OCI-LY3 (cell line): Measurements from ENCODE around the gene ENAM.
"Not testable (repeated sequence)": the region's sequence is repeated elsewhere in the genome, so short reads cannot be mapped to it uniquely, and the experiment has no call there.

Experiments
- H2AFZ ChIP-seq: fragments of 200-600, 300-600 bp; shearing (Covaris generic); 2 replicates; pipeline ENCODE4 v1.6.0; 2014; ENCODE audit warnings: antibody characterized with exemption, low read depth, low read length
- H3K27ac ChIP-seq: fragments of 200-600, 300-600 bp; sonication (generic); 2 replicates; pipeline ENCODE4 v1.5.1; 2014; ENCODE audit warnings: mild to moderate bottlenecking, low read length, moderate library complexity, mixed read lengths
- H3K27me3 ChIP-seq: fragments of 200-600, 300-600 bp; sonication (generic); 2 replicates; pipeline ENCODE4 v1.6.1; 2014; ENCODE audit warnings: low read depth, low read length, mixed read lengths
- H3K36me3 ChIP-seq: fragments of 200-600, 300-600 bp; sonication (generic); replicated peaks from 2 replicates; pipeline ENCODE3; 2014; ENCODE audit warnings: low read depth, low read length, mixed read lengths
- H3K4me1 ChIP-seq: fragments of 300-600, 200-600 bp; sonication (generic); 2 replicates; pipeline ENCODE4 v1.6.1; 2014; ENCODE audit warnings: low read length, mixed read lengths
- H3K4me2 ChIP-seq: fragments of 200-600, 300-600 bp; sonication (generic); 2 replicates; pipeline ENCODE4 v1.6.1; 2014; ENCODE audit warnings: low read length, mixed read lengths
- H3K4me3 ChIP-seq: fragments of 300-600, 200-600 bp; sonication (generic); 2 replicates; pipeline ENCODE4 v1.5.1; 2014; ENCODE audit warnings: antibody characterized with exemption, mild to moderate bottlenecking, low read length, moderate library complexity
- H3K79me2 ChIP-seq: fragments of 300-600, 200-600 bp; shearing (Covaris generic); 2 replicates; pipeline ENCODE4 v1.6.1; 2014; ENCODE audit warnings: mild to moderate bottlenecking, low read length, mixed read lengths
- H3K9ac ChIP-seq: fragments of 300-600, 200-600 bp; shearing (Covaris generic); 2 replicates; pipeline ENCODE4 v1.6.0; 2014; ENCODE audit warnings: mild to moderate bottlenecking, low read length, moderate library complexity
- H3K9me3 ChIP-seq: fragments of 200-600, 300-600 bp; shearing (Covaris generic); 2 replicates; pipeline ENCODE4 v1.6.1; 2014; ENCODE audit warnings: low read length, mixed read lengths; ENCODE audit not compliant: insufficient read depth
- H4K20me1 ChIP-seq: fragments of 200-600, 300-600 bp; sonication (generic); 2 replicates; pipeline ENCODE4 v1.6.1; 2016; ENCODE audit warnings: low read length, mixed read lengths; ENCODE audit not compliant: insufficient read depth
- CTCF ChIP-seq: fragments of 200-600, 300-600 bp; sonication (generic); IDR thresholded peaks from 2 replicates; pipeline ENCODE4 v1.5.1; 2014; ENCODE audit warnings: antibody characterized with exemption, low read length, low read depth
- EZH2phosphoT487 ChIP-seq: fragments of 200-600 bp; shearing (Covaris generic); IDR thresholded peaks from 2 replicates; pipeline ENCODE4 v1.6.1; 2018; ENCODE audit warnings: antibody characterized with exemption, mixed run types, low read depth

The ENAM gene

GRCh38 chr4:70660106-70660505 lies 31.6 kb downstream of the ENAM start:
- H3K36me3 ChIP-seq = no peaks in the 10 kb centered on the region
- H3K79me2 ChIP-seq = no peaks in the 10 kb centered on the region
- H3K27ac ChIP-seq = no peak overlapping the region
- H2AFZ ChIP-seq = no peak overlapping the region
- H4K20me1 ChIP-seq = no peaks in the 10 kb centered on the region
- H3K4me3 ChIP-seq = no peak overlapping the region
- H3K4me2 ChIP-seq = peak overlapping the region; percentile 65
- no peaks in the 10 kb centered on the region for H3K9me3 ChIP-seq
- peaks cover 21% of the 10 kb centered on the region for H3K4me1 ChIP-seq
- H3K9ac ChIP-seq = no peak overlapping the region
- TF ChIP-seq EZH2phosphoT487 = no peak
- TF ChIP-seq CTCF = no peak
- no peaks in the 10 kb centered on the region for H3K27me3 ChIP-seq

DNA sequence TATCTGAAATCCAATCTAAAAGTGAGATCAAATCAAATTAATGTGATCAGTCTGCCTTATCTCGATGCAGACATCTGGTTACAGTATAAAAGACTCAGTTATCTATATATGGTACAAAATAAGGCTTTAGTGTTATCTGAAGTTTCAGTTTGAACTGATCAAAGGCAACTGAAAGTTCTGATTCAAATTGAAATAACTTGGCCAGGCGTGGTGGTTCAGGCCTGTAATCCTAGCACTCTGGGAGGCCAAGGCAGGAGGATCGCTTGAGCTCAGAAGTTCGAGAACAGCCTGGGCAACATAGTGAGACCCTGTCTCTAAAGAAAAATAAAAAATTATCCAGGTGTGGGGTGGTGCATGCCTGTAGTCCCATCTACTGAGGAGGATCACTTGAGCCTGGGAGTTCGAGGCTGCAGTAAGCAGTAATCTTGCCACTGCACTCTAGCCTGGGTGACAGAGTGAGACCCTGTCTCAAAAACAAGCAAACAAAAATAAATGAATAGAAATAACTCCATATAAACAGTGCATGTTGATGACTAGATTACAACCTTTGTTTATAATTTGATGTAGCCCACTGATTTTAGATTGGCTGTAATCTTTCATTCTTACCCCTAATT lies 32.9 kb downstream of the ENAM start:
- not testable (repeated sequence) for H3K9ac ChIP-seq, H3K36me3 ChIP-seq, H3K79me2 ChIP-seq, H4K20me1 ChIP-seq, H3K9me3 ChIP-seq, H3K27me3 ChIP-seq, H2AFZ ChIP-seq, H3K27ac ChIP-seq, H3K4me3 ChIP-seq
- H3K4me1 ChIP-seq = peaks cover 27% of the 10 kb centered on the region
- H3K4me2 ChIP-seq = peak overlapping the region; percentile 65

GRCh38 chr4:70666369-70666768 lies 37.8 kb downstream of the ENAM start, which contains the start of gene JCHAIN:
TSS of gene JCHAIN (minus strand) at chr4:70666508. CDS start at chr4:70666490, 18 bp downstream.
- Histone ChIP-seq H4K20me1 (no peaks in the 10 kb centered on the region), H2AFZ (no peak within 1 kb of the TSS), H3K4me1 (peaks cover 16% of the 10 kb centered on the region), H3K27ac (no peak within 1 kb of the TSS), H3K9ac (no peak within 1 kb of the TSS), H3K4me3 (no peak within 1 kb of the TSS), H3K27me3 (no peaks in the 10 kb centered on the region), H3K79me2 (no peaks in the 10 kb centered on the region), H3K9me3 (no peaks in the 10 kb centered on the region), H3K36me3 (no peaks in the 10 kb centered on the region), H3K4me2 (no peak within 1 kb of the TSS)
- TF ChIP-seq EZH2phosphoT487 (no peak), CTCF (no peak)

- H2AFZ ChIP-seq = 0 out of 2 replicates have a peak overlapping the region, but pooled peaks have one; percentile 4
- H3K9me3 ChIP-seq = no peaks in the 10 kb centered on the region
- H3K79me2 ChIP-seq = no peaks in the 10 kb centered on the region
- no peak overlapping the region for H3K4me2 ChIP-seq
- no peaks in the 10 kb centered on the region for H4K20me1 ChIP-seq
- no peaks in the 10 kb centered on the region for H3K36me3 ChIP-seq
- H3K9ac ChIP-seq = no peak overlapping the region
- TF ChIP-seq CTCF = no peak
- TF ChIP-seq EZH2phosphoT487 = no peak
- H3K27me3 ChIP-seq = no peaks in the 10 kb centered on the region
- H3K4me1 ChIP-seq = peaks cover 10% of the 10 kb centered on the region
- no peak overlapping the region for H3K4me3 ChIP-seq
- no peak overlapping the region for H3K27ac ChIP-seq
Observed at GRCh38 chr4:70667740-70668535, 39.4 kb downstream of the ENAM start.
